UCSD-AML1 (cell line): ENCODE measurements around the gene NDUFB10.
"Not testable (repeated sequence)": the region's sequence is repeated elsewhere in the genome, so short reads cannot be mapped to it uniquely, and the experiment has no call there.

Experiments used
- DNase-seq: peaks from one replicate; lab custom pipeline; 2025; ENCODE audit not compliant: unreplicated experiment; lab: John Stamatoyannopoulos, UW

The NDUFB10 gene

GRCh38 chr16:1923299-1924034 lies 35.9 kb upstream of the NDUFB10 start:
- peak; percentile 21 for DNase-seq

GRCh38 chr16:1924095-1924494 lies 35.2 kb upstream of the NDUFB10 start:
- no peak for DNase-seq

GRCh38 chr16:1926271-1926670 lies 33.1 kb upstream of the NDUFB10 start:
- DNase-seq: no peak

DNA sequence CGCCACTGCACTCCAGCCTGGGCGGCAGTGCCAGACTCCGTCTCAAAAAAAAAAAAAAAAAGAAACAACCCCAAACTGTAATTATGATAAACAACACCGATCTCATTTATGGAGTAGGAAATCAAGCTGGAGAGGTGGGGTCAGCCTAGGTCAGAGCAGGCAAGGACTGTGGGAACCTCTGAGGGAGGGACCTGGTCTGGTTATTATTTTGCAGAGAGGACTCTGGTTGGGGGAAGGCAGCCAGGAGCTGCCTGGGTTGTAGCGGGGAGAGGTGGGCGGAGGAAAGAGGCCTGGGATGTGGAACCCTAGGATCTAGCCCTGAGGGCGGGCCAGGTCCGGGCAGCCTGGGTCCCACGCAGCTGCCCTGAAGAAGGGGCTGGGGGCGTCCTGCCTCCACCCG lies 30.2 kb upstream of the NDUFB10 start:
- DNase-seq: no peak

DNA sequence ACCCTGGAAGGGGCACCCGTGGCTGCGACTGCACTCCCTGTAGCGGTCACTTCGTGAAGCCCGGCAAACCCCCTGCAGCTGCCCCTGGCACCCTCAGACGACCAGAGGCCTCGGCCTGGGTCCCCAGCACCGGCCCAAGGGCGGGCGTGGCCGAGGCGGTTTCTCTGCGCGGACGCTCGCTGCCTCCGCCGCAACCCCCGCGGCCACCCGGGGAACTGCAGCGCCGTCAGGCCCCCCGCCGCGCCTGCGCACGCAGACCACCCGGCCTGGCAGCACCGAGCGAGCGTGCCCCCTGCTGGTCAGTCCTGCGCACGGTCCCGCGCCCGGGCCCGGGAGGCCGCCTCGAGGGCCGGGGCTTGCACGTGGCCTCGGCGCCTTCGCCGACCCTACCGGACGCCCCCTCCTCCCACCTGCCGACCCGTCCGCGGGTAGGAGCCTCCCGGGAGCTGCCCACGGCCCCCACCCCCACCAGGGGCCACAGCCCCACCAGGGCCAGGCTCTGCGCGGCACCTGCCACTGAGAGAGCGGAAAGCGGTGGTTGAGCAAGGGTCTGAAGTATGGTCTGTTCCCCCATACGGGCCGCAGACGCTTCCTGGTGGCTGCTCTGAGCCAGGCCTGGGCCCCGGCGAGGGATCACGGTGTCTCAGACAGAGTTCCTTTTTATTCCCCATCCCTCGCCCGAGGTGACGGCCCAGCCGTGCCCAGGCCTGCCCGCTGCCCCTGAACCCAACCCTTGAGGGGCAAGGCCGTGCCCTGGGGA lies 29.6 kb upstream of the NDUFB10 start:
- peak; percentile 92 for DNase-seq

GRCh38 chr16:1930338-1930720 lies 29.0 kb upstream of the NDUFB10 start:
- no peak for DNase-seq

- no peak for DNase-seq
Measured at GRCh38 chr16:1932050-1933028, 27.0 kb upstream of the NDUFB10 start.

GRCh38 chr16:1933097-1933661 lies 26.2 kb upstream of the NDUFB10 start:
- DNase-seq: no peak

DNA sequence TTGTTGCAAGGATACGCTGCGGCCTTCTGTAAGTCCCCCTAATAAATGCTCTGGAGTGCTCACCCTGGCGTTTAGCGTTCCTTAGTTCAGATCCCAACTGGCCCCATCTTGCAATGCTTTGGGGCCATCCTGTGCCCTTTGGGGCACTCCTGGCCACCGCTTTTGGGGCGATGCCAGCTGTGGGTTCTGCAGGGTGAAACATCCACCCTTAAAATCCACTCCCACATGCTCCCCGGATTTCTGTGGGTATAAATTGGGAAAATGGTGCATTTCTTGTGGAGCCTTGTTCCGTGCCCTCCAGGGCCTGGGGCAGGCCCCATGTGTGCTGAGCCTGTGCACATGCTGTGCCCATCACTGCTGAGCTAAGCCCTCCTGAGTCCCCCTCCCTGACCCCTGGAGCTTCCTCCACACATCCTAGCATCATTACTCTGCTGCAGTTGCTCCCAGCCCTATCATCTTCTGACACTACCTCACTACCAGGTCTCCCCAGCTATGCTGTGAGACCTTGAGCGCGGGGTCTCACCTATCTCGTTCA lies 22.3 kb upstream of the NDUFB10 start:
- no peak for DNase-seq

DNA sequence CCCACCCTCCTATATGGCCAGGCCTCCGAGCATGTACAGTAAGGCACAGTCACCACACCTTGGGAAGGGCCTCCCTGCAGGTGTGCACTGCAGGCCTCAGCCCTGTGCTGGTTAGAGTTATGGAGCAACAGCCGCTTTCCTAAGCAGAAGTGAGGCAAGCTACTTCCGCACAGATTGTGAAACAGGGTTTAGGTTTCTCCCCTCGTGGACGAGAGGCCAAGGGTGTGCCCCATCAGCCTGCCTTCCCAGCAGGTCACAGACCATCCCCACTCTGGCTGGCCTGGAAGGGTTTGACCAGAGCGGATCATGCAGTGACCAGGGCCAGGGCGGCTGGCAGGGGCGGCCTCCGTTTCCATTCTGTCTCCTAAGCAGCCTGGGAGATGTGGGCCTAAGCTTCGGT lies 21.0 kb upstream of the NDUFB10 start:
- no peak for DNase-seq

- no peak for DNase-seq
Measured at GRCh38 chr16:1938910-1939309, 20.4 kb upstream of the NDUFB10 start.

DNA sequence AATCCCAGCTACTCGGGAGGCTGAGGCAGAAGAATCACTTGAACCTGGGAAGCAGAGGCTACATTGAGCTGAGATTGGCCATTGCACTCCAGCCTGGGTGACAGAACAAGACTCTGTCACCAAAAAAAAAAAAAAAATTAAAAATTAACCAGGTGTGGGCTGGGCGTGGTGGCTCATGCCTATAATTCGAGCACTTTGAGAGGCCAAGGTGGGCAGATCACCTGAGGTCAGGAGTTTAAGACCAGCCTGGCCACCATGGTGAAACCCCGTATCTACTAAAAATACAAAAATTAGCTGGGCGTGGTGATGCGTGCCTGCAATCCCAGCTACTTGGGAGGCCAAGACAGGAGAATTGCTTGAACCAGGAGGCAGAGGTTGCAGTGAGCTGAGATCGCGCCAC lies 19.5 kb upstream of the NDUFB10 start:
- not testable (repeated sequence) for DNase-seq

- no peak for DNase-seq
Measured at GRCh38 chr16:1940273-1941161, 18.8 kb upstream of the NDUFB10 start.

DNA sequence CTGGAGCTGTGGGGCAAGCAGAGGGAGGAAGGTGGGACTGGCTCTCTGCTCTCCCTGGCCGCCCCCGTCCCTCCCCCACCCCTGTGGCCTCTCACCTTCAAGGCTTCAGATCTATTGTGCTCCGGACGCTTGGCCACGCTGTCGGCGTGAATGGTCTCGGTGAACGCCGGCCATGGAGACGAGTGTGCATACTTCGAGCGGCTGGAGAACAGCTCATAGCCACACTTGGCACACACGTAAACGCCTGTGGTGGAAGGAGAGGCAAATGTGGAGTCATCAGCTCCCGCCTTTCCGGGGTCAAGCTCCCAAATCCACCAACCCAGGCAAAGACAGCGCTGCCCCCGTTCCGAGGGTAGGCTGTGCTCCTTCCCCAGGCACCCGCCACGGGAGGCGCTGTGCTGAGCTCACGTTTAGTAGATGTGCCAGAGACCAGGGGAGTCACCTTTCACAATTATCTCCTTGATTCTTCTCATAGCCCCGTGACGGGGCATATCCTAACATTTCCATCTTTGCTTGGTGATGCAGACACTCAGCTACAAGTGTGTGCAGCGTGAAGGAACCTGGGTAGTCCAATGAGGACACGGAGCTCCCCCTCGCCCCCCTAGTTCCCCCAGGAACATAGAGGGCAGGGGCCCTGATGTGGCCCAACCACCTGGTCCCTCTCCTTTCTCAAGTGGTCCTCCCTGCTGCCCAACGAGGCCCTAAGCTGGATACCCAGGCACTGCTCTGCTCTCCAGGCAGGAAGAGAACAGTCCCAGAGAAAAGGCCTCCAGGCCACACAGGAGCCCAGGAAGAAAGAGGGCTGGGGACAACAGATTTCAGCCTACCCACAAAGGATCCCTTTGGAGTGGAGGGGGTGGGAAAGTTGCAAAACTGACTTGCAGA lies 17.9 kb upstream of the NDUFB10 start:
- no peak for DNase-seq

GRCh38 chr16:1942047-1942809 lies 17.1 kb upstream of the NDUFB10 start:
- peak; percentile 43 for DNase-seq

- peak; percentile 100 for DNase-seq
Measured at GRCh38 chr16:1942810-1943726, 16.3 kb upstream of the NDUFB10 start, which contains the start of gene MSRB1. Gene MSRB1 (minus strand): TSS chr16:1943199. CDS start chr16:1943156, 43 bp downstream.
